Gastrocnemius medialis (tissue), 4 donors: ENCODE results near the gene WWOX. TPM values are rescaled to one million over a fixed set of nuclear protein-coding genes. Genes with fewer than 3 reads are reported as not detected.

Experiments
- ATAC-seq, 2 donors: fragments of 150-250 bp; one replicate each; pipeline ENCODE4 v1.9.1; 2016
- DNase-seq, 2 donors: peaks; one replicate each; pipeline ENCODE4 v3.0.0-alpha.2; 2019
- H3K27ac ChIP-seq, 4 donors: fragments of 200-600 bp; sonication (generic); 1 replicate in 1 of 4; 2 replicates in 3 of 4; pipeline ENCODE4 v1.5.1; 2016 to 2018; ENCODE audit warnings: mild to moderate bottlenecking in 2 of 4, moderate library complexity in 1 of 4
- H3K27me3 ChIP-seq, 3 donors: fragments of 200-600 bp; sonication (generic) in 2 of 3; 1 replicate in 1 of 3; 2 replicates in 2 of 3; pipeline versions ENCODE4 v1.5.1 to v1.6.0; 2016 to 2019; ENCODE audit warnings: mild to moderate bottlenecking in 1 of 3, moderate library complexity in 1 of 3
- H3K36me3 ChIP-seq, 2 donors: fragments of 200-600 bp; sonication (generic) in 1 of 2; one replicate each; pipeline ENCODE4 v1.5.1; 2017 to 2018
- H3K4me1 ChIP-seq, 2 donors: fragments of 200-600 bp; sonication (generic) in 1 of 2; one replicate each; pipeline ENCODE4 v1.5.1; 2016 to 2017; ENCODE audit warnings: mild to moderate bottlenecking in 2 of 2
- H3K4me3 ChIP-seq, 4 donors: fragments of 200-600 bp; sonication (generic) in 3 of 4; 1 replicate in 1 of 4; 2 replicates in 3 of 4; pipeline ENCODE4 v1.5.1; 2016 to 2019; ENCODE audit warnings: mild to moderate bottlenecking in 2 of 4
- H3K9me3 ChIP-seq, 3 donors: fragments of 200-600 bp; sonication (generic) in 2 of 3; 1 replicate in 1 of 3; 2 replicates in 2 of 3; pipeline ENCODE4 v1.5.1; 2016 to 2019
- CTCF ChIP-seq, 5 experiments: fragments of 450-650 bp in 3 of 5; fragments of 200-600 bp in 2 of 5; sonication (generic) in 2 of 5; IDR thresholded peaks in 4 of 5; conservative IDR thresholded peaks in 1 of 5; 1 replicate in 4 of 5; 2 replicates in 1 of 5; pipeline ENCODE4 v1.5.1; 2016 to 2019; ENCODE audit warnings: antibody characterized with exemption in 5 of 5, mild to moderate bottlenecking in 3 of 5, moderate library complexity in 3 of 5
- POLR2A ChIP-seq, 2 donors: fragments of 450-650 bp; IDR thresholded peaks; one replicate each; pipeline ENCODE4 v1.6.1; 2017; ENCODE audit warnings: antibody characterized with exemption in 2 of 2, mild to moderate bottlenecking in 2 of 2, moderate library complexity in 2 of 2
- in situ Hi-C, 4 donors: fragments of 200-750 bp; cut with MboI; loops; one replicate each; pipeline versions ENCODE4 v1.15.0 to v1.8.0; 2017; ENCODE audit warnings: low sequenced_read_pairs in 4 of 4
- intact Hi-C: fragments of 100-400 bp; cut with DNase I; formaldehyde crosslinking; loops from one replicate; pipeline ENCODE4 v1.15.1; 2023; ENCODE audit warnings: low total_unique reads
- total RNA-seq, 4 donors: library from RNA; depleted of rRNA; stranded (reverse); fragments of >200 nt; gene quantifications; one replicate each; pipeline versions ENCODE4 v1.1.0 to v1.2.3, GENCODE V29; 2016

Gene WWOX
- total RNA-seq, 4 donors from 2014 or later: 3.3 to 13.0 (median 6.0) TPM

- Histone ChIP-seq H3K36me3 (no peaks in the 10 kb centered on the region), H3K4me3 (no peak overlapping the region), H3K9me3 (no peaks in the 10 kb centered on the region), H3K4me1 (peaks cover 0 to 4% of the 10 kb centered on the region in 2 donors), H3K27me3 (no peaks in the 10 kb centered on the region), H3K27ac (no peak overlapping the region)
- intact Hi-C loops: no loop called here
- ATAC-seq (no peak), DNase-seq (no peak)
- in situ Hi-C loops: loop anchor here in 3 of 4 donors (25.0 kb wide), 3 partner anchors 645 to 1495 kb away; partner anchors contain the start of gene MAF (in 1 of the 3)
- no peak for TF ChIP-seq POLR2A (IDR thresholded peaks at IDR 0.05)
- no peak for TF ChIP-seq CTCF (IDR thresholded peaks at IDR 0.05 in 4 of 5, conservative IDR thresholded peaks at IDR 0.05 in 1 of 5)
Measured at GRCh38 chr16:78116946-78117345, 17.5 kb downstream of the WWOX start.

- H3K4me1 ChIP-seq: peaks cover 0 to 4% of the 10 kb centered on the region in 2 donors
- H3K27ac ChIP-seq: no peak overlapping the region
- TF ChIP-seq CTCF (IDR thresholded peaks at IDR 0.05 in 4 of 5, conservative IDR thresholded peaks at IDR 0.05 in 1 of 5) (no peak), POLR2A (IDR thresholded peaks at IDR 0.05) (no peak)
- H3K4me3 ChIP-seq: no peak overlapping the region
- ATAC-seq (no peak), DNase-seq (no peak)
- intact Hi-C loops (no loop called here), in situ Hi-C loops (loop anchor here in 3 of 4 donors (25.0 kb wide), 3 partner anchors 645 to 1495 kb away; partner anchors contain the start of gene MAF (in 1 of the 3))
- no peaks in the 10 kb centered on the region for H3K27me3 ChIP-seq
- H3K36me3 ChIP-seq: no peaks in the 10 kb centered on the region
- H3K9me3 ChIP-seq: no peaks in the 10 kb centered on the region
Measured at GRCh38 chr16:78117391-78117790, 17.9 kb downstream of the WWOX start.

- in situ Hi-C loops: loop anchor here in 3 of 4 donors (25.0 kb wide), 3 partner anchors 644 to 1494 kb away; partner anchors contain the start of gene MAF (in 1 of the 3)
- H3K27ac ChIP-seq: no peak overlapping the region
- H3K27me3 ChIP-seq: no peaks in the 10 kb centered on the region
- no peak for DNase-seq
- H3K36me3 ChIP-seq: no peaks in the 10 kb centered on the region
- no peaks in the 10 kb centered on the region for H3K9me3 ChIP-seq
- ATAC-seq: no peak
- TF ChIP-seq CTCF (IDR thresholded peaks at IDR 0.05 in 4 of 5, conservative IDR thresholded peaks at IDR 0.05 in 1 of 5): no peak
- TF ChIP-seq POLR2A (IDR thresholded peaks at IDR 0.05): no peak
- H3K4me3 ChIP-seq: no peak overlapping the region
- peaks cover 0 to 4% of the 10 kb centered on the region in 2 donors for H3K4me1 ChIP-seq
- intact Hi-C loops: no loop called here
Measured at GRCh38 chr16:78118469-78119025, 19.1 kb downstream of the WWOX start.

GRCh38 chr16:78122774-78123315, 23.4 kb downstream of the WWOX start:
- Histone ChIP-seq H3K4me3 (no peak overlapping the region), H3K4me1 (peaks cover 14 to 16% of the 10 kb centered on the region in 2 donors), H3K27me3 (no peaks in the 10 kb centered on the region), H3K27ac (no peak overlapping the region), H3K9me3 (no peaks in the 10 kb centered on the region), H3K36me3 (no peaks in the 10 kb centered on the region)
- in situ Hi-C loops: loop anchor here (5.0 to 25.0 kb wide), 6 partner anchors 112 to 1489 kb away; partner anchors contain the start of gene MAF (in 2 of the 4)
- ATAC-seq (peak; percentile 69 to 80), DNase-seq (no peak)
- TF ChIP-seq POLR2A (IDR thresholded peaks at IDR 0.05) (no peak), CTCF (IDR thresholded peaks at IDR 0.05 in 4 of 5, conservative IDR thresholded peaks at IDR 0.05 in 1 of 5) (peak in 4 of 5 experiments; percentile 43 to 52 (median 50))
- intact Hi-C loops: loop anchor here (1.0 to 10.0 kb wide), 3 partner anchors 112 to 1962 kb away; no protein-coding TSS in a partner anchor
